HG03469 (cell line): ENCODE data around the gene MAP4K5.

Source experiments
- ATAC-seq: cut with Tn5 transposase; IDR thresholded peaks from one replicate; pipeline ENCODE4 v1.9.1; 2021; ENCODE audit warnings: mild to moderate bottlenecking, moderate library complexity, moderate number of reproducible peaks; ENCODE audit not compliant: unreplicated experiment

MAP4K5 gene

GRCh38 chr14:50373959-50374358, 158.4 kb downstream of the MAP4K5 start:
- no peak for ATAC-seq

DNA sequence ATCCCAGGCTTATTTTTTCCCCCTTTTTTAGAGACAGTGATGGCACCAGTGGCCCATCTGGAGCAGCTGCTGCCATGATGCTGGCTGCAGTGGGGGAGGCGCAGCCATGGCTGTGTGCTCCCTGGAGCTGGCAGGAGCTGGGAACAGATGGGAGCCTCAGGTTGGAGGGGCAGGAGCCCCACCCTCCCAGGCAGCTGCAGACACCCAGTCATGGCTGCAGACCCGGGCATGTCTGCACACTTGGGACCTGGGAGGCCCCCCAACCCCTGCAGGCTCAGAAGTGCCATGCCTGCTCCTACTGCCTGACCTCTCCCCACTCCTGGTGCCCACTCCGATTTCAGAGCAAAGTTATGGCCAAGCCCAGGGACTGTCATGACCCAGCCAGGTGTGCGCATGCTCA, 160.8 kb downstream of the MAP4K5 start:
- no peak for ATAC-seq
